ENCODE data around the gene GPR37L1. TPM values are rescaled to one million over a fixed set of nuclear protein-coding genes. Genes with fewer than 3 reads are reported as not detected.
A peak's percentile ranks its signal among the peaks of the same experiment; 100 is the strongest.

GPR37L1 gene
- not detected in 2 replicates for total RNA-seq

- peak in 1 of 2 donors; percentile 58 for DNase-seq (ENCODE audit: low read depth in 2 of 2)
Measured at GRCh38 chr1:202122639-202123335, at the start of gene GPR37L1. TSS of gene GPR37L1 (plus strand) at chr1:202122917. CDS start at chr1:202122964, 47 bp downstream.

GRCh38 chr1:202073206-202073605, 49.5 kb upstream of the GPR37L1 start:
- no peak for DNase-seq (ENCODE audit: low read depth in 2 of 2)

GRCh38 chr1:202074985-202075384, 47.7 kb upstream of the GPR37L1 start:
- no peak for DNase-seq (ENCODE audit: low read depth in 2 of 2)

GRCh38 chr1:202075389-202075788, 47.3 kb upstream of the GPR37L1 start:
- DNase-seq (ENCODE audit: low read depth in 2 of 2): no peak

GRCh38 chr1:202076050-202076511, 46.6 kb upstream of the GPR37L1 start:
- DNase-seq (ENCODE audit: low read depth in 2 of 2): no peak

GRCh38 chr1:202078241-202078640, 44.5 kb upstream of the GPR37L1 start:
- no peak for DNase-seq (ENCODE audit: low read depth in 2 of 2)

GRCh38 chr1:202081992-202082391, 40.7 kb upstream of the GPR37L1 start:
- DNase-seq (ENCODE audit: low read depth in 2 of 2): no peak

GRCh38 chr1:202084791-202085681, 37.7 kb upstream of the GPR37L1 start:
- DNase-seq (ENCODE audit: low read depth in 2 of 2): no peak

GRCh38 chr1:202085682-202086373, 36.9 kb upstream of the GPR37L1 start:
- no peak for DNase-seq (ENCODE audit: low read depth in 2 of 2)

- DNase-seq (ENCODE audit: low read depth in 2 of 2): no peak
Measured at GRCh38 chr1:202086579-202087350, 36.0 kb upstream of the GPR37L1 start.

GRCh38 chr1:202088206-202088605, 34.5 kb upstream of the GPR37L1 start:
- no peak for DNase-seq (ENCODE audit: low read depth in 2 of 2)

GRCh38 chr1:202090994-202091393, 31.7 kb upstream of the GPR37L1 start:
- no peak for DNase-seq (ENCODE audit: low read depth in 2 of 2)

GRCh38 chr1:202093858-202094257, 28.9 kb upstream of the GPR37L1 start:
- no peak for DNase-seq (ENCODE audit: low read depth in 2 of 2)

- no peak for DNase-seq (ENCODE audit: low read depth in 2 of 2)
Measured at GRCh38 chr1:202101184-202101583, 21.5 kb upstream of the GPR37L1 start.

GRCh38 chr1:202104073-202104472, 18.6 kb upstream of the GPR37L1 start:
- DNase-seq (ENCODE audit: low read depth in 2 of 2): no peak

GRCh38 chr1:202105571-202106339, 17.0 kb upstream of the GPR37L1 start:
- no peak for DNase-seq (ENCODE audit: low read depth in 2 of 2)

- DNase-seq (ENCODE audit: low read depth in 2 of 2): no peak
Measured at GRCh38 chr1:202106340-202107254, 16.1 kb upstream of the GPR37L1 start.

GRCh38 chr1:202107321-202107761, 15.4 kb upstream of the GPR37L1 start:
- DNase-seq (ENCODE audit: low read depth in 2 of 2): no peak

Measured in dermis microvascular lymphatic vessel endothelial cell (primary cell).